GM23248 (cell line): Measurements from ENCODE around the gene SCYGR3.

Experiments used
- EZH2 ChIP-seq: fragments of 200-600 bp; sonication (generic); IDR thresholded peaks from 2 replicates; pipeline ENCODE4 v1.6.1; 2018; ENCODE audit warnings: antibody characterized with exemption, mild to moderate bottlenecking; ENCODE audit not compliant: insufficient read depth, poor library complexity, severe bottlenecking
- EZH2phosphoT487 ChIP-seq: fragments of 200-600 bp; sonication (generic); IDR thresholded peaks from 2 replicates; pipeline ENCODE4 v1.6.1; 2018; ENCODE audit warnings: antibody characterized with exemption, moderate library complexity, mild to moderate bottlenecking, low read depth; ENCODE audit not compliant: insufficient read depth

- TF ChIP-seq EZH2 (no peak), EZH2phosphoT487 (no peak)
Measured at GRCh38 chr2:227570615-227571014, 44.0 kb downstream of the SCYGR3 start.
